Effector CD4-positive, alpha-beta T cell (primary cell): ENCODE data around the gene ARHGEF6.
"Not testable (repeated sequence)": the region's sequence is repeated elsewhere in the genome, so short reads cannot be mapped to it uniquely, and the experiment has no call there.

Source experiments
- DNase-seq: peaks from one replicate; pipeline ENCODE4 v3.0.0-alpha.2; 2020
- total RNA-seq: gene quantifications from one replicate; lab custom pipeline; 2026; lab: John Stamatoyannopoulos, UW

Gene ARHGEF6, protein sequence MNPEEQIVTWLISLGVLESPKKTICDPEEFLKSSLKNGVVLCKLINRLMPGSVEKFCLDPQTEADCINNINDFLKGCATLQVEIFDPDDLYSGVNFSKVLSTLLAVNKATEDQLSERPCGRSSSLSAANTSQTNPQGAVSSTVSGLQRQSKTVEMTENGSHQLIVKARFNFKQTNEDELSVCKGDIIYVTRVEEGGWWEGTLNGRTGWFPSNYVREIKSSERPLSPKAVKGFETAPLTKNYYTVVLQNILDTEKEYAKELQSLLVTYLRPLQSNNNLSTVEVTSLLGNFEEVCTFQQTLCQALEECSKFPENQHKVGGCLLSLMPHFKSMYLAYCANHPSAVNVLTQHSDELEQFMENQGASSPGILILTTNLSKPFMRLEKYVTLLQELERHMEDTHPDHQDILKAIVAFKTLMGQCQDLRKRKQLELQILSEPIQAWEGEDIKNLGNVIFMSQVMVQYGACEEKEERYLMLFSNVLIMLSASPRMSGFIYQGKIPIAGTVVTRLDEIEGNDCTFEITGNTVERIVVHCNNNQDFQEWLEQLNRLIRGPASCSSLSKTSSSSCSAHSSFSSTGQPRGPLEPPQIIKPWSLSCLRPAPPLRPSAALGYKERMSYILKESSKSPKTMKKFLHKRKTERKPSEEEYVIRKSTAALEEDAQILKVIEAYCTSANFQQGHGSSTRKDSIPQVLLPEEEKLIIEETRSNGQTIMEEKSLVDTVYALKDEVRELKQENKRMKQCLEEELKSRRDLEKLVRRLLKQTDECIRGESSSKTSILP
- total RNA-seq: 162 reads per million, percentile 90 among the genes with 10 or more reads in this experiment

DNA sequence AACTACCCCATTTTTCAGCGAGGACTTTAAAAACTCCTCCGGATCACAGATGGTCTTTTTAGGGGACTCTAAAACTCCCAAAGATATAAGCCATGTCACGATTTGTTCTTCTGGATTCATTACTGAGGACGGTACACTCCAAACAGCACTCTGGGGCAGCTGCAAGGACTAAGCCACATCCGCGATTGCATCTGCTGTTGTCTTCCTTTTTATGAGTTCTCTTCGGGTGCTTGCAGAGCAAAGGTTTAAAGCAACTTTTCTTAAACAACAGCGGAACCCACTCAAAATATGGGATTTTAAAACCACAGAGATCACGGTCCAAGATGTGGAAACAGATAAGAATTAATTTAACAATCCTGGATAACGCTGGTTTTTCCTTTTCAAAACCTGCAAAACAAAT is at the start of gene ARHGEF6:
Gene ARHGEF6 (minus strand): TSS at position 170 of the 400 bp plus-strand sequence. CDS start 50 bp downstream, at position 120.
- peak; percentile 12 for DNase-seq

DNA sequence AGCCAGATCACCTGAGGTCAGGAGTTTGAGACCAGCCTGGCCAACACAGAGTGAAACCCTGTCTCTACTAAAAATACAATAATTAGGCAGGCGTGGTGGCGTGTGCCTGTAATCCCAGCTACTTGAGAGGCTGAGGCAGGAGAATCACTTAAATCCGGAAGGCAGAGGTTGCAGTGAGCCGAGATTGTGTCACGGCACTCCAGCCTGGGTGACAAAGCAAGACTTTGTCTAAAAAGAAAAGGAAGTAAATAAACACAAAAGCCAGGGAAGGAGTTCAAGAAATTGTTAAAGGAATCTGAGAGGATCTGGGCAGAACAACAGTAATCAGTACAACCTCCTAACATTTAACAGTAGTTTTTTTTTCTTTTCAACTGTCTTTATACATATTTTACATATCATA is 48.7 kb upstream of the ARHGEF6 start:
- no peak for DNase-seq

DNA sequence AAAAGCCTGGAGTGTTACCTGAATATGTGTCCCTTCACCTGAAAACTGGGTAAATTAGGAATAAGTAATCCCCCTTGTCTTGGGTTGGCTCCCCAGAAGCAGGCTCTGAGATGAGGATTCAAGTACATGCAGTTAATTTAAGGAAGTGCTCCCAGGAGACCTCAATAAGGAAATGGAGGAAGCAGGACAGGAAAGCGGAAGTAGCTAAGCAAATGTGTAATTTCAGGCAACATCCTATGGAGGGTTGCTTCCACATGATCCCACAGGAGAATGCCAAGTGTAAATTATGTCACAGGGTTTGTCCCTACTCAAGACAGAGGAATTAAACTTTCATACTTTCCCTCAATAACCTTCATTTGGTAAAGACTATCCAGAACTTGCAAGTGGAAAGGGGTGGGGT is 48.1 kb upstream of the ARHGEF6 start:
- DNase-seq: no peak

DNA sequence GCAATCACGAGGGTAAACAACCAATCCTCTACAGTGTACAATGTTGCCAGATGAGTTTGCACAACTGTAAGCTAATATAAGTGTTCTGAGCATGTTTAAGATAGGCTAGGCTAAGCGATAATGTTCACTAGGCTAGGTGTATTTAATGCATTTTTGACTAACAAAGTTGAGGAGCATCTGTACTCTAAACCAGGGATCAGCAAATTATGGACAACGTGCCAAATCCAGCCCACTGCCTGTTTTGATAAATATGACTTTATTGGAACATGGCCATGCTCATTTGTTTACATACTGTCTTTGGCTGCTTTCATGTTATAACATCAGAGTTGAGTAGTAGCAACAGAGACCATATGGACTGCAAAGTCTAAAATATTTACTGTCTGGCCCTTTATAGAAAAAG is 46.3 kb upstream of the ARHGEF6 start:
- no peak for DNase-seq

DNA sequence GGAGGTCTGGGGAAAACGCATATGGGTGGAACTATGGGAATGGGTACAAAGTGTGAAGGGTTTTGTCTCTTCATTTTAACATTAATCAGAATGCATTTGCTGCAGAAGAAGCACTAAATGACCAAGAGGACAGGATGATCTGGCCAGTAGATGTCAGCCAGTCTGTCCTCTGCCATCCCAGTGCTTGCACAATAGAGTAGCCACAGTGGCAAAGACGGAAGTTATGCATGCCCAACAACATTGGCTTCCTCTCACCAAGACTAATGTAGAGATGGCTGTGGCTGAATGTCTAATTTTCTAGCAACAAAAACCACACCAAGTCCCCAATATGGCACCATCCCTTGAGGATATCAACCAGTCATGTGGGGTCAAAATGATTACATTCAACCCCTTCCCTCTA is 45.0 kb upstream of the ARHGEF6 start:
- no peak for DNase-seq

DNA sequence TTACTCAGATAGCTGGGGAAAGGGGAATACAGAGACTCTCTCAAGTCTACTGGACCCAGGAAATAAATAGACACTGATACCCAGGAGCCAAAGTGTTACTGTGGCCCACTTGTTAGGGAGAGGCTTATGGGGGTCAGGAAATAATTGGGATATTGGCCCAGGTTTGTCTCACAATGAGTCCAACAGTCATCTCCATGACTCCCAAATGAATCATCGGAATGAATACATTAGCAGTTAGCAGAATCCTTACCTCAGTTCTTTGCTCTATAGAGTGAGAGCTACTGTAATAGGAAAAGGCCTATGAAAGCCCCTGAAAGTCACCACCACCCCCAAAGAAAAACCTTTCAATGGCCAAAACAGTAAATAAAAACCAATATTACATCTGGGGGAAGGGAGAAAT is 42.4 kb upstream of the ARHGEF6 start:
- no peak for DNase-seq

DNA sequence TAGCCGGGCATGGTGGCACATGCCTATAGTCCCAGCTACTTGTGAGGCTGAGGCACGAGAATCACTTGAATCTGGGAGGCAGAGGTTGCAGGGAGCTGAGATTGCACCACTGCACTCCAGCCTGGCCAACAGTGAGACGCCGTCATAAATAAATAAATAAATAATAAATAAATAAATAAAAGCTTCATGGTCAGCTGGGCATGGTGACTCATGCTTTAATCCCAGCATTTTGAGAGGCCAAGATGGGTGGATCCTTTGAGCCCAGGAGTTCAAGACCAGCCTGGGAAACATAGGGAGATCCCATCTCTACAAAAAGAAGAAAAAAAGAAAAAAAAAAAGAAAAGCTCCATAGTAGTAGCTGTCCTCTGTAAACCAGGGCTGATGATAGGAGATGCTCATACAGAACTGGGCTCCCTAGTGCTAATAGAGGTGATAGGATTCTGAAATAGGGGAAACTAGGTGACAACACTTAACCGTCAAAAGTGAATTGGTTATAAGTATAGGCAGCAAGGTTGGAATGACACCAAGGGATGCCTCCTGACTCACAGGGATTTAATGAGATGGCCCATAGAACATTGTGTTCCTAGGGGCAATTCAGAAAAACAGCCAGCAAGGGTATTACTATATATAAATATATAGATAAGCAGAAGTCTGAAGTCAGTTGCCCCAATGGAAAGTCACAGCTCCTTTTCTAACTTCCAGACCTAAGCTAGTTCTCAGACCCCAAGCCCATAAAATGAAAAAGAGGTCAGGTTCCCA is 41.8 kb upstream of the ARHGEF6 start:
- DNase-seq: no peak

DNA sequence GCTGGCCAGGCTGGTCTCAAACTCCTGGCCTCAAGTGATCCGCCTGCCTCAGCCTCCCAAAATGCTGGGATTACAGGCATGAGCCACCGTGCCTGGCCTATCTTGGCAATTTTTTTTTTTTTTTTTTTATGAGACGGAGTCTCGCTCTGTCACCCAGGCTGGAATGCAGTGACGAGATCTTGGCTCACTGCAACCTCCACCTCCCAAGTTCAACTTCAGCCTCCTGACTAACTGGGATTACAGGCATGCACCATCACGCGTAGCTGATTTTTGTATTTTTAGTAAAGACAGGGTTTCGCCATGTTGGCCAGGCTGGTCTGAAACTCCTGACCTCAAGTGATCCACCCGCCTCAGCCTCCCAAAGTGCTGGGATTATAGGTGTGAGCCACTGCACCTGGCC is 39.0 kb upstream of the ARHGEF6 start:
- DNase-seq: not testable (repeated sequence)

DNA sequence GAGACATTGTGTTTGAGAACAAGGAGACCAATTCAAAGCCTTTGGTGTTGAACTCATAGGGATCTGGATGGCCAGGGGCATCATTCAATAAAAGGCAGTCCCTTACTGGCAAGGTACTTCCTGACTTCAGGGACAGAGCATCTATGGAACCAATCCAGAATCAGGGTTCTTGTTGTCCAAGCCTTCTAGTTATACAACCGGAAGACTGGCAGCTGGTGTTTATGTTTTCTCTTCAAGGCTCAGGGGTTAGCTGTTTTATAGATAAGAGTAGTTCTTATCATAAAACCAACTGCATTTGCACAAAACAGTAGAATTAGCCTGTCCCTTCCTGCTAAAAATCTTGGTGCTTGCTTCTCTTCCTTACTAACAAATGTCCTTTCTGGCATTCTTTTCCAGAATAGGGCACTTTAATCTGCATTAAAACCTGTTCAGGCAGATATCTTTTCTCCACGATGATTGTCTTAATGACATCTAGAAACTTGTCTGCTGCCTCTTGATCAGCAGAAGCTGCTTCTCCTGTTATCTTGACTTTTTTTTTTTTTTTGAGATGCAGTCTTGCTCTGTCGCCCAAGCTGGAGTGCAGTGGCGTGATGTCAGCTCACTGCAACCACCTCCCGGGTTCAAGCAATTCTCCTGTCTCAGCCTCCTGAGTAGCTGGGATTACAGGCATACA is 38.4 kb upstream of the ARHGEF6 start:
- no peak for DNase-seq

DNA sequence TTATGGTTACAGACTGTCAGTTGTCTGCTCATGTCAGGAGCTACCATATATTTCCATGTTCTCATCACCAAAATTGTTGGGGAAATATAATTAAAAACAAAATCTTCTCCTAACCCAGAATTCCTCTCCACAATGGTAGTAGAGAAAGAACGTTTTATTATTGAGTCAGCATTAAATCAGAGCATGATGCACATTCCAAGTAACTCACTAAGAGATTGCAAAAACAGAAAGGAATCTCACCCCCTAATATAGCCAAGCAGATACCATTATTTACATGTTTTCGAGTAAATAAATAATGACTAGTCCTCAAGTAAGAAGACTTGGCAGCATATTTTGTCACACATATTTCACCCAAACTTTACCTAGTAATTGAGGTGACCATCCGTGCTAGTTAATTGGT is 36.2 kb upstream of the ARHGEF6 start:
- no peak for DNase-seq

DNA sequence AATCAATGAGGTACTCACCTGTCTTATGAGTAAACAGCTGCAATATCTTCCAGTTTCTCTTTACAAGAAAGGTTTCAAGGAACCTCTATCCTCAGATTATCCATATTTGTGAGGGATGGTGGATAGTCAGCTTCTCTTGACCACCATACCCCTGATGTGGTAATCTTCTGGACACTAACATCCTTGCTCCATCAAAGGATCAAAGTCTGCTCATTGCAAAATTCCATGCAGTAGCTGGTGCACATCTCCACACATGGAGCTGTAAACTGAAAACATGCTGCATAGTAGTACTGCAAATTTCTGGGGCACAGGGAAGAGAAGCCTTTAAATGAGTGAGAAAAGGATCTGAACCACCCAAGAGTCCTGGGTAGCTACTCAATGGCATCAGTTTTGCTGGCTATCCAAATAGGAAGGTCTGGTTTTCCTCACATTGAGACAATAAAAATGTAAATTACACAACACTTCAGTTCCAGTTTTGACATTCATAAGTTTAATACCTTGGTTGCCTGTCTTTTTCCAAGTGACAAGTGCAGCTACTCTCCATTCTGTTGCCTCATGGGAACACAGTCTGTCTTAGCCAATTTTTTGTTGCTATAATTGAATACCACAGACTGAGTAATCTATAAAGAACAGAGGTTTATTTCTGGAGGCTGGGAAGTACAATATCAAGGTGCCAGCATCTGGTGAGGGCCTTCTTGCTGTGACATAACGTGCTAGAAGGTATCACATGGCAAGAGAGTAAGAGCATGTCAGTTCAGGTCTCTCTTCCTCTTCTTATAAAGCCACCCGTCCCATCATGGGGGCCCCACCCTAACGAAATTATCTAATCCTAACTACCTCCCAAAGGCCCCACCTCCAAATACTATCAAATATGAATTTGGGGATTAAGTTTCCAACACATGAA is 34.4 kb upstream of the ARHGEF6 start:
- no peak for DNase-seq

DNA sequence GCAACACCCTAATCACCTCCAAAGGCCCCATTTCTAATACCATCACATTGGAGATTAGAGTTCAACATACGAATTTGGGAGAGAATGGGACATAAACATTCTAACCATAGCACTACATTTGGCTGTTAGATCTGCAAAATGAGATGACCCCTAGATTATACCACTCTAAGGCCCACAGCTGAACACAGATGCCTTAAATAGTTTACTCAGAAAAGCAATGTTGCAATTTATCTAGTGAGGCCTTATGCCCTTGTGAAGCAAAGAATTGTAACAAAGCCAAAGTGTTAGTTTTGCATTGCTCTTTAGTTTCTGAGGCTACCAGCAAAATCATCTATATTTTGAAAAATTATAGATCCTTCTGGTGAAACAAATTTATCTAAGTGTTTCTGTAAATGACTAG is 31.6 kb upstream of the ARHGEF6 start:
- DNase-seq: no peak

DNA sequence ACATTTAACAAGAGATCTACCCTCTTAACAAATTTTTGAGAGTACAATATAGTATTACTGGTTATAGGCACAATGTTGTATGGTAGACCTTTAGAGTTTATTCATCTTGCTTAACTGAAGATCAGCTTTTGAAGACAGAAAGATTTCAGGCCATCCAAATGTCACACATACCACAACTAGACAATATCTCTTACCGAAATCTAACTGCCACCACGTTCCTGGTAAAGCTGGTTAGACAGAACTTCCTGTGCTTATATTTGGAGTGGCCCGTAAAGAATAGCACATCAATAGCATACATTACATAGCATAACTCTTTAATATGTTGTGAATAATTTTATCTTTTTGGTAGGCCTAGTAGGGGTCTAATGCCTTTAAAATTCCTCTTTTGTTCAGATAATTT is 29.8 kb upstream of the ARHGEF6 start:
- no peak for DNase-seq

DNA sequence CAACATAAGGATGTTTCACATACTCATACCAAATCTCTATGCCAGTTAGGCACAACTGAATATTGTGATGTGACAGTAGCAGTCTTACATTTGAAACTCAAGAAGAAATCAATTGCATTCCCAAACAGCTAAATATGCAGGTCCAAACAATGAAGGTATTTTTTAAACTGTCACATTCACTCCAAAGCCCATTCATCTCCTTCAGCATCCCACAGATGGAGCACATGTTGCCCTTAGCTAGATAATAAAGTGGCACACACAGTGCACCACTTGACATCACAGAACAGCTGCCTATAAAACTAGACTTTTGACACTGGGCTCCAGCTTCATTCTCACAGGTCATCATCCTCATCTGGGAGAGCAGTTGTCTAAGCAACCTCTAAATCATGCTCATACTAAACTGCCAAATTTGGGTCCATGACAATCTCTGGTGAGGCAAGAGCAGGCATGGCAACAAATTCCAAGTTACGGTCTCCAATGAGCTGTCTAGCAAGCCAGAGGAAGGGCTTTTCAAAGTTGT is 26.2 kb upstream of the ARHGEF6 start:
- no peak for DNase-seq

DNA sequence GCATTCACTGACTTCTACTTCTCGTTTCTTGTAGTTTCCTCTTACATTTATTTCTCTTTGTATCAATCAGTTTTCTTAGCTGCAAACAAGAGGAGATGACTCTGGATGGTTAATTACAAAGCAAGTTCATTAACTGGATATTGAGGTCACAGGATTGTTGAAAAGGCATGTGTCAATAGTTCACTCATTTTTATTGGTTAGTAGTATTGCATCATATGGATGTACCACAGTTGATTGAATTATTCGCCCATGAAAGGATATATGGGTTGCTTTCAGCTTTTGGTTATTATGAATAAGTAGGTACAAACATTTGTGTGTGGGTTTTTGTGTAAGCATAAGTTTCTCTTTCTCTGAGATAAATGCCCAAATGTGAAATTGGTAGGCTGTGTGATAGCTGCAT is 21.8 kb upstream of the ARHGEF6 start:
- no peak for DNase-seq

DNA sequence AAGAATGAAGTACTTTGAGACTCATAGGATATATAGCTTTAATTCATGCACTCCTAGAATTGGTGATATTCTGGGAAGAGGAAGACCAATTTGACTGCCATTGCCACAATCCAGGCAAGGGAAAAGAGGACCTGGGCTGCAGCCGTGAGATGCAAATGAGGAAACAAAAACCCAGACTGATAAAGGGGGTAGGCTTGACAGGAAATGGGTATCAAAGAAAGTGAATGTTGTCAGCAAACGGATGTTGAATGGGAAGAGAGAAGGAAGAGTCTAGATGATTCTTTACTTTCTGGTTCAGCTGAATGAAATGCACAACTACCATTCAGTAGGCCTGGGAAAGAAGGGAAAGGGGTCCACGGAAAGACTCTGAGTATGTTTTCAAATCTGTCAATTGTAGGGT is 17.1 kb upstream of the ARHGEF6 start:
- DNase-seq: no peak

DNA sequence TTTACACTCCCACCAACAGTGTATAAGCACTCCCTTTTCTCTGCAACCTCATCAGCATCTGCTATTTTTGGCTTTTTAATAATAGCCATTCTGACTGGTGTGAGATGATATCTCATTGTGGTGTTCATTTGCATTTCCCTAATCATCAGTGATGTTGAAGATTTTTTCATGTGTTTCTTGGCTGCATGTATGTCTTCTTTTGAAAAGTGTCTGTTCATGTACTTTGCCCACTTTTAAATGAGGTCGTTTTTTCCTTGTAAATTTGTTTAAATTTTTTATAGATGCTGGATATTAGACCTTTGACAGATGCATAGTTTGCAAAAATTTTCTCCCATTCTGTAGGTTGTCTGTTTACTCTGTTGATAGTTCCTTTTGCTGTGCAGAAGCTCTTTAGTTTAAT is 14.4 kb upstream of the ARHGEF6 start:
- not testable (repeated sequence) for DNase-seq

DNA sequence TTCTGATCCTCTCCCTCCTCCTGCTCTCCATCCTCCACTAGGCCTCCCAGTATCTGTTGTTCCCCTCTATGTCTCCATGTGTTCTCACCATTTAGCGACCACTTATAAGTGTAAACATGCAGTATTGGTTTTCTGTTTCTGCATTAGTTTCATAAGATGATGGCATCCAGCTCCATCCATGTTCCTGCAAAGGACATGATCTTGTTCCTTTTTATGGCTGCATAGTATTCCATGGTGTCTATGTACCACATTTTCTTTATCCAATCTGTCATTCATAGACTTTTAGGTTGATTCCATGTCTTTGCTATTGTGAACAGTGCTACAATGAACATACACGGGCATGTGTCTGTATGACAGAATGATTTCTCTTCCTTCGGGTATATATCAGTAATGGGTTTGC is 13.9 kb upstream of the ARHGEF6 start:
- DNase-seq: not testable (repeated sequence)

DNA sequence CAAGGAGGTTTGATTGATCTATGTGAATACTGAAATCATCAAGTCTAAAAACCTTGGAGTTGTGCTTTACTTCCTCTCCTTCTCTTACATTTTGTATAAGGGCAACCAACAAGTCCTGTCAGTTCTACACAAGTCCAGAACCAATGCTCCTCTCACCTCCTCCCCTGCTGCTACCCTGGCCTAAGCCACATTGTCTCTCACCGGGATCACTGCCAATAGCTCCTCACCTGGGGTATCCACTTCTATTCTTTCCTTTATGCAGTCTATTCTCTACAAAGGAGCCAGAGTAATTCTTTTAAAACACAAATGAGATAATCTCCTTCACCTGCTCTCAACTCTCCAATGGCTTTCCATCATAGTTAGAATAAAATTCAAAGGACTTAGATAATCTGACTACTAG is 13.3 kb upstream of the ARHGEF6 start:
- DNase-seq: no peak

DNA sequence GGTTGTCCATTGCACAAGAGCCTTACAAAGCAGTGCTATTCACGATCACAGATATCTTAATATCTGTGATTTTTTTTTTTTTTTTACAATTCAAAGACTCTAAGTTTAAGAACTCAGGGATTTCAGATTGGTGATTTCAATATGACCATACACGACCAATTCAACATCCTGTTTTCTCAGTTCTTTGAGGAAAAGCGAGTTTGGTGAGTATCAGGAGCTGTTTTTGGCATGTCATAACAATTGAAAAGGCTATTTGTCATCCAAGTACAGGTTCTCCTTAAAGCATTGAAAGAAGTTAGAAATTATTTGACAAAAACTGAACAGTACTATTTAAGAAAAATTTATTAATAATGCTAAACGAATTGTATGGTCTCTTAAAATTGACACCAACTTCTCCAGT is 9.1 kb upstream of the ARHGEF6 start:
- no peak for DNase-seq

DNA sequence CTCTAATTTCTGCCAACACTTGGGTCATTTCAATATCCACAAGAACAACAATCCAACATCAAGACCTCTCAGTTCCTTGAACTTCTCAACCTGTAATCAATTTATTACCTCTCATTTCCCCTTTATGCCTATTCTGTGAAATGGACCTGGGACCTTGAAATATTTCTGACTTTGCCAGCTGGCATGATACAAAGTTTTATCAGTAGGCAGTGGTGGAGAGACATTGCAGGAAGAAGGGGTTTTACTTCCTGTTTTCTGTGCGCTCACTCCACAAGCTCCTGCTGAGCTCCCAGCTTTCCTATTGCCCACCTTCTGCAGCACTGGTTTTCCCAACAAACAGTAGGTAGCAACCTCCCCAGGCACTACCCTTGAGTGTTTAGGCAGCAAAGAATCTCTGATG is 3.5 kb upstream of the ARHGEF6 start:
- DNase-seq: no peak
